ENCODE results near the gene RANBP9. TPM values are rescaled to one million over a fixed set of nuclear protein-coding genes. Genes with fewer than 3 reads are reported as not detected.

RANBP9 gene
- total RNA-seq, 1 donor = 53.9 TPM

- Histone ChIP-seq H3K79me2 (ENCODE audit: insufficient read depth, low read length) (no peaks in the 10 kb centered on the region), H3K4me2 (ENCODE audit: insufficient read depth, low read length) (no peak overlapping the region), H3K36me3 (ENCODE audit: insufficient read depth, low read length) (no peaks in the 10 kb centered on the region), H2AFZ (ENCODE audit: low read length) (no peak overlapping the region), H3K27ac (ENCODE audit: low read depth, low read length) (no peak overlapping the region), H3K4me3 (ENCODE audit: insufficient read depth, low read length) (no peak overlapping the region), H3K27me3 (ENCODE audit: insufficient read depth, low read length) (no peaks in the 10 kb centered on the region), H3K9me3 (ENCODE audit: low read depth, low read length) (no peaks in the 10 kb centered on the region), H3K4me1 (ENCODE audit: insufficient read depth, low read length) (peaks cover 18% of the 10 kb centered on the region), H4K20me1 (ENCODE audit: insufficient read depth, low read length) (no peaks in the 10 kb centered on the region)
- DNase-seq (ENCODE audit: insufficient read length, low spot score, missing footprints) = no peak
- no peak for TF ChIP-seq CTCF (IDR thresholded peaks at IDR 0.05; ENCODE audit: extremely low read depth, low read depth, low read length)
Observed at GRCh38 chr6:13735031-13735430, 23.4 kb upstream of the RANBP9 start.

- peak overlapping the region; percentile 86 for H2AFZ ChIP-seq (ENCODE audit: low read length)
- no peaks in the 10 kb centered on the region for H3K27me3 ChIP-seq (ENCODE audit: insufficient read depth, low read length)
- H3K79me2 ChIP-seq (ENCODE audit: insufficient read depth, low read length) = no peaks in the 10 kb centered on the region
- H3K4me3 ChIP-seq (ENCODE audit: insufficient read depth, low read length) = peak overlapping the region; percentile 65
- H3K27ac ChIP-seq (ENCODE audit: low read depth, low read length) = no peak overlapping the region
- H3K9me3 ChIP-seq (ENCODE audit: low read depth, low read length) = no peaks in the 10 kb centered on the region
- no peaks in the 10 kb centered on the region for H4K20me1 ChIP-seq (ENCODE audit: insufficient read depth, low read length)
- no peaks in the 10 kb centered on the region for H3K36me3 ChIP-seq (ENCODE audit: insufficient read depth, low read length)
- H3K4me2 ChIP-seq (ENCODE audit: insufficient read depth, low read length) = peak overlapping the region; percentile 91
- peaks cover 21% of the 10 kb centered on the region for H3K4me1 ChIP-seq (ENCODE audit: insufficient read depth, low read length)
- no peak for TF ChIP-seq CTCF (IDR thresholded peaks at IDR 0.05; ENCODE audit: extremely low read depth, low read depth, low read length)
- peak; percentile 91 for DNase-seq (ENCODE audit: insufficient read length, low spot score, missing footprints)
Observed at GRCh38 chr6:13733178-13733887, 21.7 kb upstream of the RANBP9 start.

GRCh38 chr6:13730704-13731103 lies 19.1 kb upstream of the RANBP9 start:
- H2AFZ ChIP-seq (ENCODE audit: low read length) = no peak overlapping the region
- H3K27me3 ChIP-seq (ENCODE audit: insufficient read depth, low read length) = no peaks in the 10 kb centered on the region
- H3K4me2 ChIP-seq (ENCODE audit: insufficient read depth, low read length) = no peak overlapping the region
- H3K4me3 ChIP-seq (ENCODE audit: insufficient read depth, low read length) = no peak overlapping the region
- no peak for TF ChIP-seq CTCF (IDR thresholded peaks at IDR 0.05; ENCODE audit: extremely low read depth, low read depth, low read length)
- no peak overlapping the region for H3K27ac ChIP-seq (ENCODE audit: low read depth, low read length)
- no peak for DNase-seq (ENCODE audit: insufficient read length, low spot score, missing footprints)
- H3K36me3 ChIP-seq (ENCODE audit: insufficient read depth, low read length) = no peaks in the 10 kb centered on the region
- H3K9me3 ChIP-seq (ENCODE audit: low read depth, low read length) = no peaks in the 10 kb centered on the region
- no peaks in the 10 kb centered on the region for H4K20me1 ChIP-seq (ENCODE audit: insufficient read depth, low read length)
- no peaks in the 10 kb centered on the region for H3K79me2 ChIP-seq (ENCODE audit: insufficient read depth, low read length)
- H3K4me1 ChIP-seq (ENCODE audit: insufficient read depth, low read length) = peaks cover 20% of the 10 kb centered on the region

- Histone ChIP-seq H4K20me1 (ENCODE audit: insufficient read depth, low read length) (no peaks in the 10 kb centered on the region), H3K27me3 (ENCODE audit: insufficient read depth, low read length) (no peaks in the 10 kb centered on the region), H3K9me3 (ENCODE audit: low read depth, low read length) (no peaks in the 10 kb centered on the region), H3K27ac (ENCODE audit: low read depth, low read length) (no peak overlapping the region), H3K4me1 (ENCODE audit: insufficient read depth, low read length) (peaks cover 19% of the 10 kb centered on the region), H2AFZ (ENCODE audit: low read length) (no peak overlapping the region), H3K4me2 (ENCODE audit: insufficient read depth, low read length) (peak overlapping the region; percentile 31), H3K36me3 (ENCODE audit: insufficient read depth, low read length) (no peaks in the 10 kb centered on the region), H3K79me2 (ENCODE audit: insufficient read depth, low read length) (no peaks in the 10 kb centered on the region), H3K4me3 (ENCODE audit: insufficient read depth, low read length) (no peak overlapping the region)
- TF ChIP-seq CTCF (IDR thresholded peaks at IDR 0.05; ENCODE audit: extremely low read depth, low read depth, low read length) = no peak
- peak; percentile 85 for DNase-seq (ENCODE audit: insufficient read length, low spot score, missing footprints)
Observed at GRCh38 chr6:13729891-13730290, 18.3 kb upstream of the RANBP9 start.
